GM19025 (cell line): ENCODE data around the gene OGFOD2.

ENCODE experiments used
- ATAC-seq: cut with Tn5 transposase; IDR thresholded peaks from one replicate; pipeline ENCODE4 v1.9.1; 2021; ENCODE audit warnings: mild to moderate bottlenecking, low read depth, moderate library complexity; ENCODE audit not compliant: unreplicated experiment

The OGFOD2 gene

GRCh38 chr12:123027726-123028445, 52.8 kb downstream of the OGFOD2 start:
- no peak for ATAC-seq

- no peak for ATAC-seq
Observed at GRCh38 chr12:123028475-123028874, 53.4 kb downstream of the OGFOD2 start.

GRCh38 chr12:123029550-123029949, 54.5 kb downstream of the OGFOD2 start:
- no peak for ATAC-seq
